A673 (cell line): ENCODE results near the gene NUB1.

Experiments
- EZH2 ChIP-seq: fragments of 200-600 bp; sonication (generic); IDR thresholded peaks from 2 replicates; pipeline ENCODE4 v1.6.1; 2017; ENCODE audit warnings: borderline replicate concordance, low read depth, mild to moderate bottlenecking, mixed read lengths, antibody characterized with exemption, low read length; ENCODE audit not compliant: poor library complexity, severe bottlenecking
- TF ChIP-seq, protein P1 (sequence below): fragments of 300-800, 200-600 bp; sonication (generic); conservative IDR thresholded peaks from 2 replicates; pipeline ENCODE4 v1.5.1; 2017; ENCODE audit warnings: low read depth, mild to moderate bottlenecking, antibody characterized with exemption, low read length, moderate library complexity, mixed read lengths

DNA sequence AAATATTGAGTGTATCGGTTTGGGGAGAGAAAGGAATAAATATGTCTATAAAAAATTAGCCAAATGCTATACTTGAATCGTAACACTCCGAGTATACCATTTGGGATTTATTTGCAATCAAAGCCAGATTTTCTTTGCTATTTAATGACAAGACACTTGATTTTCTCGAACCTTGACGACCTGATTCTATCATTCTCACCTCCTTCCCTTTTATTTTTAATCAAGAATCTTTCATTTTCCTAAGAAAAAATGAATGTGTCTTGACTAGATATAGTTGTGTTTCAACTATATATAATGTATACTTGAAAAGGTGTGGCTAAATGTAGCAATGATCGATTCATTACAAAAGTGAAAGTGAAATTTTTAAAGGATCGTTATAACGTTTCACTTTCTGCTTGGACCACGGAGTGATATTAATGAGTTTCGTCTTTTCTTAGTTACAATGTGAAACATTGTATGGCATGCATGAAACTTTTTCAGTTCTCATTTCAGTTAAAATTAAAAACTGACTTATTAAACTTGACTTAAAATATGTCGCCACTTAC is 562 bp downstream of the NUB1 start:
- TF ChIP-seq, protein P1, sequence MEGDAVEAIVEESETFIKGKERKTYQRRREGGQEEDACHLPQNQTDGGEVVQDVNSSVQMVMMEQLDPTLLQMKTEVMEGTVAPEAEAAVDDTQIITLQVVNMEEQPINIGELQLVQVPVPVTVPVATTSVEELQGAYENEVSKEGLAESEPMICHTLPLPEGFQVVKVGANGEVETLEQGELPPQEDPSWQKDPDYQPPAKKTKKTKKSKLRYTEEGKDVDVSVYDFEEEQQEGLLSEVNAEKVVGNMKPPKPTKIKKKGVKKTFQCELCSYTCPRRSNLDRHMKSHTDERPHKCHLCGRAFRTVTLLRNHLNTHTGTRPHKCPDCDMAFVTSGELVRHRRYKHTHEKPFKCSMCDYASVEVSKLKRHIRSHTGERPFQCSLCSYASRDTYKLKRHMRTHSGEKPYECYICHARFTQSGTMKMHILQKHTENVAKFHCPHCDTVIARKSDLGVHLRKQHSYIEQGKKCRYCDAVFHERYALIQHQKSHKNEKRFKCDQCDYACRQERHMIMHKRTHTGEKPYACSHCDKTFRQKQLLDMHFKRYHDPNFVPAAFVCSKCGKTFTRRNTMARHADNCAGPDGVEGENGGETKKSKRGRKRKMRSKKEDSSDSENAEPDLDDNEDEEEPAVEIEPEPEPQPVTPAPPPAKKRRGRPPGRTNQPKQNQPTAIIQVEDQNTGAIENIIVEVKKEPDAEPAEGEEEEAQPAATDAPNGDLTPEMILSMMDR, result no peak
- no peak for TF ChIP-seq EZH2
